Gastrocnemius medialis (tissue), 4 donors: ENCODE results near the gene ARHGAP29.

Source experiments
- POLR2A ChIP-seq, 2 donors: fragments of 450-650 bp; IDR thresholded peaks; one replicate each; pipeline ENCODE4 v1.6.1; 2017; ENCODE audit warnings: antibody characterized with exemption in 2 of 2, mild to moderate bottlenecking in 2 of 2, moderate library complexity in 2 of 2
- TF ChIP-seq, protein P1 (sequence below), 5 experiments: fragments of 450-650 bp in 3 of 5; fragments of 200-600 bp in 2 of 5; sonication (generic) in 2 of 5; IDR thresholded peaks in 4 of 5; conservative IDR thresholded peaks in 1 of 5; 1 replicate in 4 of 5; 2 replicates in 1 of 5; pipeline ENCODE4 v1.5.1; 2016 to 2019; ENCODE audit warnings: antibody characterized with exemption in 5 of 5, mild to moderate bottlenecking in 3 of 5, moderate library complexity in 3 of 5

DNA sequence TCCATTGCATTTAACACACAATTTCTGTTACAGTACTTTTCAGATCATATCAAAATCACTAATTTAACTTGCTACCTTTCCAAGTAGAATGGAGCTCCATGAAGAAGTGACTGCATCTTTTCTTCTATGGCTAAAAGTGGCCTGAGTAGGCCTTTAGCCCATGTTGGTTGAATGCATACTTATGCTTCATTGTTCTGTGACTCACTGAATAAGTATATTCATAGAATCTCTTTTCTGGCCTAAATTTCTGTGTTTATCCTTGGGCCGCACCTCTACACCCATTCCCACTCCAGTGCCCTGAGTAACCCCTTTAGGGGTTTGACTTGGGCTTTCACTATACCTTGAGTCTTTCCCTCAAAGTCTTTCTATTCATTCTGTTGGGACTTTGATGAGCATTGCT is 42.1 kb upstream of the ARHGAP29 start:
- TF ChIP-seq, protein P1, sequence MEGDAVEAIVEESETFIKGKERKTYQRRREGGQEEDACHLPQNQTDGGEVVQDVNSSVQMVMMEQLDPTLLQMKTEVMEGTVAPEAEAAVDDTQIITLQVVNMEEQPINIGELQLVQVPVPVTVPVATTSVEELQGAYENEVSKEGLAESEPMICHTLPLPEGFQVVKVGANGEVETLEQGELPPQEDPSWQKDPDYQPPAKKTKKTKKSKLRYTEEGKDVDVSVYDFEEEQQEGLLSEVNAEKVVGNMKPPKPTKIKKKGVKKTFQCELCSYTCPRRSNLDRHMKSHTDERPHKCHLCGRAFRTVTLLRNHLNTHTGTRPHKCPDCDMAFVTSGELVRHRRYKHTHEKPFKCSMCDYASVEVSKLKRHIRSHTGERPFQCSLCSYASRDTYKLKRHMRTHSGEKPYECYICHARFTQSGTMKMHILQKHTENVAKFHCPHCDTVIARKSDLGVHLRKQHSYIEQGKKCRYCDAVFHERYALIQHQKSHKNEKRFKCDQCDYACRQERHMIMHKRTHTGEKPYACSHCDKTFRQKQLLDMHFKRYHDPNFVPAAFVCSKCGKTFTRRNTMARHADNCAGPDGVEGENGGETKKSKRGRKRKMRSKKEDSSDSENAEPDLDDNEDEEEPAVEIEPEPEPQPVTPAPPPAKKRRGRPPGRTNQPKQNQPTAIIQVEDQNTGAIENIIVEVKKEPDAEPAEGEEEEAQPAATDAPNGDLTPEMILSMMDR (IDR thresholded peaks at IDR 0.05 in 4 of 5, conservative IDR thresholded peaks at IDR 0.05 in 1 of 5) = no peak
- no peak for TF ChIP-seq POLR2A (IDR thresholded peaks at IDR 0.05)
